Measurements from ENCODE around the gene CELSR1.
"Not testable (repeated sequence)": the region's sequence is repeated elsewhere in the genome, so short reads cannot be mapped to it uniquely, and the experiment has no call there.

CELSR1 gene

DNA sequence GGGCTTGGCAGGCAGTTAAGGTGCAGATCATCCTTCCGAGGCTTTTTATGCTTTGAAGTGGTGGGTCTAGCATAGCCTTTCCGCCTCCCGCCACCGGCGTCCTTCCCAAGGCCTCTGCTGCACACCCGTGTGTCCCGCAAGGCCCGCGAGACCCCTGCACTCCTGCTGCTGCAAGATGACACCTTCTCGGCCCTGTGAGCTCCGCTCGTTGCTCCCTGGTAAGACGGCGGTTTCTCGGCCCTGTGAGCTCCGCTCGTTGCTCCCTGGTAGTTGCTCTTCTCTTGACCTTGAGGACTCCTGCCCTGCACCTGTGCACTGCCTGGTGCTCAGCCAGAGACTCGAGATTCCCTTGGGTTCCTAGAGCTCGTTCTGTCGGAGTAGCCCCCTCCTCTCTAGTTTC is 219.8 kb downstream of the CELSR1 start:
- no peak overlapping the region for H3K27ac ChIP-seq
- TF ChIP-seq, protein P1, sequence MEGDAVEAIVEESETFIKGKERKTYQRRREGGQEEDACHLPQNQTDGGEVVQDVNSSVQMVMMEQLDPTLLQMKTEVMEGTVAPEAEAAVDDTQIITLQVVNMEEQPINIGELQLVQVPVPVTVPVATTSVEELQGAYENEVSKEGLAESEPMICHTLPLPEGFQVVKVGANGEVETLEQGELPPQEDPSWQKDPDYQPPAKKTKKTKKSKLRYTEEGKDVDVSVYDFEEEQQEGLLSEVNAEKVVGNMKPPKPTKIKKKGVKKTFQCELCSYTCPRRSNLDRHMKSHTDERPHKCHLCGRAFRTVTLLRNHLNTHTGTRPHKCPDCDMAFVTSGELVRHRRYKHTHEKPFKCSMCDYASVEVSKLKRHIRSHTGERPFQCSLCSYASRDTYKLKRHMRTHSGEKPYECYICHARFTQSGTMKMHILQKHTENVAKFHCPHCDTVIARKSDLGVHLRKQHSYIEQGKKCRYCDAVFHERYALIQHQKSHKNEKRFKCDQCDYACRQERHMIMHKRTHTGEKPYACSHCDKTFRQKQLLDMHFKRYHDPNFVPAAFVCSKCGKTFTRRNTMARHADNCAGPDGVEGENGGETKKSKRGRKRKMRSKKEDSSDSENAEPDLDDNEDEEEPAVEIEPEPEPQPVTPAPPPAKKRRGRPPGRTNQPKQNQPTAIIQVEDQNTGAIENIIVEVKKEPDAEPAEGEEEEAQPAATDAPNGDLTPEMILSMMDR (IDR thresholded peaks at IDR 0.05), result no peak
- TF ChIP-seq ZFX (IDR thresholded peaks at IDR 0.05; ENCODE audit: borderline replicate concordance), result no peak

DNA sequence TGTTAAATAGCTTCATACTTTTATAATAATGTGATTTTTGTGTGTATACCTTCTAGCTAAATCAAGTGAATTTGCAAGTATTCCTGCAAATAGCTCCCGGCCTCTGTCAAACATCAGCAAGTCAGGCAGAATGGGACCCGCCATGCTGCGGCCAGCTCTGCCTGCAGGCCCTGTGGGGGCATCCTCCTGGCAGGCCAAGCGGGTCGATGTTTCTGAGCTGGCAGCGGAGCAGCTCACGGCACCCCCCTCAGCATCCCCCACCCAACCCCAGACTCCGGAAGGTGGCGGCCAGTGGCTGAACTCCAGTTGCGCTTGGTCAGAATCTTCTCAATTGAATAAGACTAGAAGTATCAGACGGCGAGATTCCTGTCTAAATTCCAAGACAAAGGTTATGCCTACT is 221.4 kb downstream of the CELSR1 start:
- no peak overlapping the region for H3K27ac ChIP-seq
- no peak for TF ChIP-seq ZFX (IDR thresholded peaks at IDR 0.05; ENCODE audit: borderline replicate concordance)
- TF ChIP-seq, protein P1 (IDR thresholded peaks at IDR 0.05), result no peak

DNA sequence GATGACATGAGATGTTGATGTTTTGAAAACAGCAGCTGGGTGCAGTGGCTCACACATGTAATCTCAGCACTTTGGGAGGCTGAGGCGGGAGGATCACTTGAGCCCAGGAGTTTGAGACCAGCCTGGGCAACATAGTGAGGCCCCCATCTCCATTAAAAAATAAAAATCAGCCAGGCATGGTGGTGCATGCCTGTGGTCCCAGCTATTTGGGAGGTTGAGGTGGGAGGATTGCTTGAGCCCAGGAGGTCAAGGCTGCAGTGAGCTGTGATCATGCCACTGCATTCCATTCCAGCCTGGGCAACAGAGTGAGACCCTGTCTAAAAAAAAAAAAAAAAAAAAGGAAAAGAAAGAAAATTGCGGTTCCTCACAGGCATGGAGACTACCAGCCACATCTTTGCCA is 224.6 kb downstream of the CELSR1 start:
- H3K27ac ChIP-seq, result not testable (repeated sequence)

DNA sequence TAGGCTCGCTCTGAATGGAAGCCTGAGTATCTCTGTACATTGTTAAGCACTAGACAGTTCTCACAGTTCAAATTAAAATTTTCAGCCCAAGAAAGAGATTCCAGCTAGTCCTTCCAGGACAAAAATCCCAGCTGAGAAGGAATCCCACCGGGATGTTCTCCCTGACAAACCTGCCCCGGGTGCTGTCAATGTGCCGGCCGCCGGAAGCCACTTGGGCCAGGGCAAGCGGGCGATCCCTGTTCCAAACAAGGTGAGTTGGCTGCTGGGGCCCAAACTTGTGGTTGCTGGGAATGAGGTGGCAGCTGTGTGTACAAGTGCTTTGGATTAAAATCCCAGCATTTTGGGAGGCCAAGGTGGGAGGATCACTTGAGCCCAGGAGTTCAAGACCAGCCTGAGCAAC is 225.4 kb downstream of the CELSR1 start:
- no peak overlapping the region for H3K27ac ChIP-seq
- no peak for TF ChIP-seq ZFX (IDR thresholded peaks at IDR 0.05; ENCODE audit: borderline replicate concordance)
- TF ChIP-seq, protein P1 (IDR thresholded peaks at IDR 0.05), result no peak

Data from 22Rv1 (cell line).